ENCODE data around the gene ADD1. TPM values are rescaled to one million over a fixed set of nuclear protein-coding genes. Genes with fewer than 3 reads are reported as not detected.

The ADD1 gene
- polyA plus RNA-seq, 4 donors: 158 to 262 (median 177) TPM

GRCh38 chr4:2938906-2939305 is 95.3 kb downstream of the ADD1 start:
- Histone ChIP-seq H3K27ac (ENCODE audit: low read depth in 1 of 3, low read length in 2 of 3) (no peak overlapping the region), H3K27me3 (ENCODE audit: control insufficient read depth in 3 of 3, insufficient read depth in 3 of 3, low read length in 3 of 3) (no peaks in the 10 kb centered on the region), H3K4me3 (ENCODE audit: low read depth in 1 of 3, low read length in 3 of 3) (no peak overlapping the region), H3K9me3 (ENCODE audit: control insufficient read depth in 2 of 2, insufficient read depth in 1 of 2, low read depth in 1 of 2, low read length in 1 of 2) (no peaks in the 10 kb centered on the region), H3K4me1 (ENCODE audit: control insufficient read depth in 3 of 3, insufficient read depth in 2 of 3, low read depth in 1 of 3, low read length in 2 of 3) (peaks cover 0 to 8% (median 2%) of the 10 kb centered on the region in 3 donors), H3K36me3 (ENCODE audit: control insufficient read depth in 3 of 3, insufficient read depth in 2 of 3, low read depth in 1 of 3, low read length in 3 of 3) (peaks cover 2 to 76% (median 3%) of the 10 kb centered on the region in 3 donors)
- DNase-seq (no peak), FAIRE-seq (no peak)
- WGBS, 3 donors: 89 to 94% (median 92%) methylated on average over 14 of the region's 14 CpGs

DNA sequence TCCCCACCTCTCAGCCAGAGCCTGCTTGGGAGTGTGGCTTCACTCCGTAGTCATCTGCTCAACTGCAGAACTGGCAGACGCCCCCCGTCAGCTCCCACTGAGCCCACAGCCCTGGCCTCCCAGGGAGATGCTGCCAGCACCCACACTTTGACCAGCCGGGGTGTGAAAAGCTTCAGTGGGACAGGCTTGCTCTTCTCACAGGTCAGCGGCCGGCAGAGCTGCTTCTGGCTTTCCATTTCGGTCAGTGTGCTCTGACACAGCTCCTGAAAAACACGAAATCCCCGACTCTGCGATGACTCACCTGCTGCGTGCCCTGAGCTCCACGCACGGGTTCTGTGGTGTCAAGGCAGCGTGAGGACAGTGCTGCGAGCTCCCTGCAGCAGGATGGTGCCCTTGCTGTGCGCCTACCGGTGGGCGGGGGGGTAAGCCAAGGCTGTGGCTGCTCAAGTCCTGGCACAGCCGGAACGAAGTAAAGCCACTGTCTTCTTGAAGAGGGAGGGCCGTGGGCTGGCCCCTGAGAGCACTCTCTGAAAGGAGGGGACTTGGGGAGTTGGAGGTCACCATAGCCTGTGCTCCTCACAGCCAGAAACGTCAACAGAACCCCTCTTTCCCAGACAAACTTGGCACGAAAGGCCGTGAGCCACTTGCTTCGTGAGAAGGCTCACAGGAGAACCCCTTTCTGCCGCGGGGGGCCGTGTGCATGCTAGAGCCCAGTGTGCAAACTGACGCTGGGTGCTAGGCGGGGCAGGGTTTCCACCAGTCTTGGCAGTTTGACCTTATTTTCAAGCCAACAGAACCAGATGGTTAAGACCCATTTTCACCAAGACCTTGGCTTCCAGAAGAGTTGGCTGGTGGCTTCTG is 96.0 kb downstream of the ADD1 start:
- peaks cover 2 to 83% (median 3%) of the 10 kb centered on the region in 3 donors for H3K36me3 ChIP-seq (ENCODE audit: control insufficient read depth in 3 of 3, insufficient read depth in 2 of 3, low read depth in 1 of 3, low read length in 3 of 3)
- H3K4me1 ChIP-seq (ENCODE audit: control insufficient read depth in 3 of 3, insufficient read depth in 2 of 3, low read depth in 1 of 3, low read length in 2 of 3): peaks cover 0 to 8% (median 2%) of the 10 kb centered on the region in 3 donors
- WGBS, 3 donors: 83 to 92% (median 87%) methylated on average over 30 of the region's 30 CpGs
- no peaks in the 10 kb centered on the region for H3K27me3 ChIP-seq (ENCODE audit: control insufficient read depth in 3 of 3, insufficient read depth in 3 of 3, low read length in 3 of 3)
- H3K27ac ChIP-seq (ENCODE audit: low read depth in 1 of 3, low read length in 2 of 3): no peak overlapping the region
- no peak overlapping the region for H3K4me3 ChIP-seq (ENCODE audit: low read depth in 1 of 3, low read length in 3 of 3)
- no peaks in the 10 kb centered on the region for H3K9me3 ChIP-seq (ENCODE audit: control insufficient read depth in 2 of 2, insufficient read depth in 1 of 2, low read depth in 1 of 2, low read length in 1 of 2)
- no peak for FAIRE-seq
- no peak for DNase-seq

- Histone ChIP-seq H3K4me1 (ENCODE audit: control insufficient read depth in 3 of 3, insufficient read depth in 2 of 3, low read depth in 1 of 3, low read length in 2 of 3) (peaks cover 0 to 8% (median 2%) of the 10 kb centered on the region in 3 donors), H3K27me3 (ENCODE audit: control insufficient read depth in 3 of 3, insufficient read depth in 3 of 3, low read length in 3 of 3) (no peaks in the 10 kb centered on the region), H3K4me3 (ENCODE audit: low read depth in 1 of 3, low read length in 3 of 3) (no peak overlapping the region), H3K36me3 (ENCODE audit: control insufficient read depth in 3 of 3, insufficient read depth in 2 of 3, low read depth in 1 of 3, low read length in 3 of 3) (peaks cover 2 to 90% (median 3%) of the 10 kb centered on the region in 3 donors), H3K9me3 (ENCODE audit: control insufficient read depth in 2 of 2, insufficient read depth in 1 of 2, low read depth in 1 of 2, low read length in 1 of 2) (no peaks in the 10 kb centered on the region), H3K27ac (ENCODE audit: low read depth in 1 of 3, low read length in 2 of 3) (no peak overlapping the region)
- 89 to 96% (median 90%) methylated on average over 29 of the region's 29 CpGs for WGBS, 3 donors
- no peak for FAIRE-seq
- DNase-seq: no peak
These were observed 96.9 kb downstream of the ADD1 start for GRCh38 chr4:2940267-2941137.

DNA sequence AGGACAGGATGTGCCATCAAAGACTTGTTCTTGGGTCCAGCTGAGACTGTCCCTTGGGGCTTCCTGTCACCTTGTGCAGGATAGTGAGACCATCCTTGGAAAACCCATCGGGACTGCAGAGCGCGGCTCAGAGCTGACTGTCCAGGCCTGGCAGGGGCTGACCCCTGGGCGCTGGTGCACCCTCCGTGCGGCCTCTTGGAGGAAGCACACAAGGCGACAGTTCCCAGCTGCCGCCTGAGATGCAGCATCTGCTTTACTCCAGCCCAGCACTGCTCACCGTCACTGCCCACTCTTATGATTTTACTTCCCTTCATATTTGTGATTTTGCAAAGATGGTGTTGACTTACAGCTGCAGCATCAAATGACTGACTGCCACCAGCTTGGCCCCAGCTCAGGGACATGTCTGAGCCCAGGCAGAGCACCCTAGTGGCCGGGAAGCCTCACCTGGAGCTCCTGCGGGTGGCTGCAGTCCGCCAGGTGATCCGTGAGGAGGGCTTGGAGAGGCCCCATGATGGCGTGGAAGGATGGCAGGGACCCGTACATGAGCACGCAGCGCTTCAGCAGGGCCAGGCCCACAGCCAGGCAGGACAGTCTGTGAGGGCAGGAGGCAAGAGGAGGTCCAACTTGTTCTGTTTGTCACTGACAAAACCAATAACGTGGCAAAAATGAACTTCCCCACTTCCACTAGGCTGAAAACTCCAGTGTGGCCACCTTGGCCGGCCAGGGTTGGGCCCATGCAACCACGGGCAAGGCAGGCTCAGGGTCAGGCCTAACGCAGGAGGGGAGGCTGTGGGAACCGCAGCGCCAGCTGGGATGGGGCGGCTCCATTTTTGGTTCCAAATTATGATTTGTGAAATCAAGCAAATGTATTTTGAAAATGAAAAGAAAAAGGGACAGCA is 97.7 kb downstream of the ADD1 start:
- peaks cover 0 to 2% (median 0%) of the 10 kb centered on the region in 3 donors for H3K4me1 ChIP-seq (ENCODE audit: control insufficient read depth in 3 of 3, insufficient read depth in 2 of 3, low read depth in 1 of 3, low read length in 2 of 3)
- no peaks in the 10 kb centered on the region for H3K27me3 ChIP-seq (ENCODE audit: control insufficient read depth in 3 of 3, insufficient read depth in 3 of 3, low read length in 3 of 3)
- WGBS, 3 donors: 90 to 94% (median 93%) methylated on average over 23 to 24 of the region's 24 CpGs
- no peak for DNase-seq
- no peaks in the 10 kb centered on the region for H3K9me3 ChIP-seq (ENCODE audit: control insufficient read depth in 2 of 2, insufficient read depth in 1 of 2, low read depth in 1 of 2, low read length in 1 of 2)
- FAIRE-seq: no peak
- H3K36me3 ChIP-seq (ENCODE audit: control insufficient read depth in 3 of 3, insufficient read depth in 2 of 3, low read depth in 1 of 3, low read length in 3 of 3): peaks cover 3 to 96% (median 4%) of the 10 kb centered on the region in 3 donors
- no peak overlapping the region for H3K4me3 ChIP-seq (ENCODE audit: low read depth in 1 of 3, low read length in 3 of 3)
- H3K27ac ChIP-seq (ENCODE audit: low read depth in 1 of 3, low read length in 2 of 3): no peak overlapping the region

- FAIRE-seq (no peak), DNase-seq (no peak)
- no peaks in the 10 kb centered on the region for H3K27me3 ChIP-seq (ENCODE audit: control insufficient read depth in 3 of 3, insufficient read depth in 3 of 3, low read length in 3 of 3)
- peaks cover 0 to 7% (median 0%) of the 10 kb centered on the region in 3 donors for H3K4me1 ChIP-seq (ENCODE audit: control insufficient read depth in 3 of 3, insufficient read depth in 2 of 3, low read depth in 1 of 3, low read length in 2 of 3)
- H3K27ac ChIP-seq (ENCODE audit: low read depth in 1 of 3, low read length in 2 of 3): peak overlapping the region in 2 of 3 donors; percentile 37 to 49
- WGBS, 3 donors: 82 to 89% (median 89%) methylated on average over 21 of the region's 21 CpGs
- H3K36me3 ChIP-seq (ENCODE audit: control insufficient read depth in 3 of 3, insufficient read depth in 2 of 3, low read depth in 1 of 3, low read length in 3 of 3): peaks cover 3 to 96% (median 4%) of the 10 kb centered on the region in 3 donors
- no peaks in the 10 kb centered on the region for H3K9me3 ChIP-seq (ENCODE audit: control insufficient read depth in 2 of 2, insufficient read depth in 1 of 2, low read depth in 1 of 2, low read length in 1 of 2)
- H3K4me3 ChIP-seq (ENCODE audit: low read depth in 1 of 3, low read length in 3 of 3): no peak overlapping the region
These were observed 98.4 kb downstream of the ADD1 start for GRCh38 chr4:2942037-2942531.

DNA sequence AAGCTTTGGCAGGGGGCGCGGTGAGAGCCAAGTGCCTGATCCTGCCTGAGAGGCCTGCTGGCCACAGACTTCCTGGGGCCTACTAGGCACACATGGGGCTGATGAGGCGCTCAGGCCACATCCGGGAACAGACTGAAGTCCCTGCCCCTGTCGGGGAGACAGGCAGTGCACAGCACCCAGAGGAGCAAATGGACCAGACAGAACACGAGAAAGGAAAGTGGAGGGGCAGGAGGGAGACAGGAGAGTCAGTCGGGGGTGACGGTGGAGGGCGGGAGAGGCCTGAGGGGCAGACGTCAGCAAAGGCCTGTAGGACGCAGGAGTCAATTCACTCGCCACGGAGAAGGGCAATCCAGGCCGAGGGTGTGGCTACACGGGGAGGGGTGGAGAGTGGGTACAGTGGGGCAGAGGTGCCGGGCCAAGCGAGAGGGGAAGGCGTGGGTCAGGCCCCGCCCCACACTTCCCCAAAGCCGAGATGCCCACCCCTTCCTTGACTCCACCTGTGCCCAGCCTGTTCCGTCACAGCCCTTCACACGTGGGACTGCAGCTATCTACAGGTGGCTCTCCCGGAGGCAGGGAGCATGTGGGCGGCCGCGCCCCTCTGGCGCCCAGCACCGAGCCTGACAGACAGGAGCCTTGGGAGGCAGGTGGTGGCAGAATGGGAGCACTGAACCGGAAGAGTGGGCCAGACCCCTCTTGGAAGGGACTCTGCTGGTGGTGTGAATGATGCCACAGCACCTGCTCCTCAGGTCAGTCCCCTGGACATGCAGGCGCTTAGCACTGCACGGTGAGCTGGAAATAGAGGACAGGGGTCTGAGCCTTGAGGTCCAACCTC is 99.1 kb downstream of the ADD1 start:
- DNase-seq (peak in 1 of 2 donors; percentile 83), FAIRE-seq (no peak)
- Histone ChIP-seq H3K4me3 (ENCODE audit: low read depth in 1 of 3, low read length in 3 of 3) (no peak overlapping the region), H3K27ac (ENCODE audit: low read depth in 1 of 3, low read length in 2 of 3) (peak overlapping the region in 2 of 3 donors; percentile 37 to 49), H3K36me3 (ENCODE audit: control insufficient read depth in 3 of 3, insufficient read depth in 2 of 3, low read depth in 1 of 3, low read length in 3 of 3) (peaks cover 3 to 96% (median 4%) of the 10 kb centered on the region in 3 donors), H3K4me1 (ENCODE audit: control insufficient read depth in 3 of 3, insufficient read depth in 2 of 3, low read depth in 1 of 3, low read length in 2 of 3) (peaks cover 0 to 7% (median 0%) of the 10 kb centered on the region in 3 donors), H3K9me3 (ENCODE audit: control insufficient read depth in 2 of 2, insufficient read depth in 1 of 2, low read depth in 1 of 2, low read length in 1 of 2) (no peaks in the 10 kb centered on the region), H3K27me3 (ENCODE audit: control insufficient read depth in 3 of 3, insufficient read depth in 3 of 3, low read length in 3 of 3) (no peaks in the 10 kb centered on the region)
- 45 to 68% (median 50%) methylated on average over 26 to 31 of the region's 31 CpGs for WGBS, 3 donors

GRCh38 chr4:2943364-2944090 is 99.9 kb downstream of the ADD1 start:
- no peaks in the 10 kb centered on the region for H3K27me3 ChIP-seq (ENCODE audit: control insufficient read depth in 3 of 3, insufficient read depth in 3 of 3, low read length in 3 of 3)
- H3K27ac ChIP-seq (ENCODE audit: low read depth in 1 of 3, low read length in 2 of 3): no peak overlapping the region
- 94 to 96% (median 94%) methylated on average over 20 of the region's 20 CpGs for whole genome bisulfite sequencing, 3 donors
- no peaks in the 10 kb centered on the region for H3K9me3 ChIP-seq (ENCODE audit: control insufficient read depth in 2 of 2, insufficient read depth in 1 of 2, low read depth in 1 of 2, low read length in 1 of 2)
- H3K4me1 ChIP-seq (ENCODE audit: control insufficient read depth in 3 of 3, insufficient read depth in 2 of 3, low read depth in 1 of 3, low read length in 2 of 3): peaks cover 0 to 7% (median 0%) of the 10 kb centered on the region in 3 donors
- no peak overlapping the region for H3K4me3 ChIP-seq (ENCODE audit: low read depth in 1 of 3, low read length in 3 of 3)
- DNase-seq (no peak), FAIRE-seq (no peak)
- peaks cover 3 to 96% (median 4%) of the 10 kb centered on the region in 3 donors for H3K36me3 ChIP-seq (ENCODE audit: control insufficient read depth in 3 of 3, insufficient read depth in 2 of 3, low read depth in 1 of 3, low read length in 3 of 3)
